HG03520 (cell line): ENCODE measurements around the gene ATG2B.

Source experiments
- ATAC-seq: cut with Tn5 transposase; IDR thresholded peaks from one replicate; pipeline ENCODE4 v1.9.1; 2021; ENCODE audit warnings: mild to moderate bottlenecking, moderate library complexity; ENCODE audit not compliant: unreplicated experiment

Gene ATG2B

GRCh38 chr14:96274122-96274521 is 89.0 kb downstream of the ATG2B start:
- ATAC-seq, result no peak

- no peak for ATAC-seq
These were observed 89.5 kb downstream of the ATG2B start for GRCh38 chr14:96273629-96274028.

GRCh38 chr14:96272777-96273473 is 90.2 kb downstream of the ATG2B start:
- no peak for ATAC-seq

- no peak for ATAC-seq
These were observed 91.7 kb downstream of the ATG2B start for GRCh38 chr14:96271421-96271762.

- no peak for ATAC-seq
These were observed 92.3 kb downstream of the ATG2B start for GRCh38 chr14:96270565-96271420.

- ATAC-seq, result no peak
These were observed 93.8 kb downstream of the ATG2B start for GRCh38 chr14:96269359-96269710.

- no peak for ATAC-seq
These were observed 94.4 kb downstream of the ATG2B start for GRCh38 chr14:96268431-96269358.

- no peak for ATAC-seq
These were observed 95.2 kb downstream of the ATG2B start for GRCh38 chr14:96267916-96268315.

- no peak for ATAC-seq
These were observed 95.8 kb downstream of the ATG2B start for GRCh38 chr14:96267336-96267735.

- ATAC-seq, result no peak
These were observed 97.6 kb downstream of the ATG2B start for GRCh38 chr14:96265383-96266095.

- ATAC-seq, result no peak
These were observed 98.3 kb downstream of the ATG2B start for GRCh38 chr14:96264853-96265252.

GRCh38 chr14:96264200-96264553 is 99.0 kb downstream of the ATG2B start:
- no peak for ATAC-seq

- no peak for ATAC-seq
These were observed 99.6 kb downstream of the ATG2B start for GRCh38 chr14:96263347-96264199.

- ATAC-seq, result no peak
These were observed 101.1 kb downstream of the ATG2B start for GRCh38 chr14:96261772-96262655.

- no peak for ATAC-seq
These were observed 102.1 kb downstream of the ATG2B start for GRCh38 chr14:96261053-96261452.

- ATAC-seq, result no peak
These were observed 102.8 kb downstream of the ATG2B start for GRCh38 chr14:96260341-96260821.

- ATAC-seq, result no peak
These were observed 105.2 kb downstream of the ATG2B start for GRCh38 chr14:96257900-96258299.

GRCh38 chr14:96257056-96257455 is 106.1 kb downstream of the ATG2B start:
- ATAC-seq, result no peak

- ATAC-seq, result no peak
These were observed 106.7 kb downstream of the ATG2B start for GRCh38 chr14:96256407-96256806.
